Fibroblast of the aortic adventitia (primary cell): ENCODE measurements around the gene ZDHHC18. TPM values are rescaled to one million over a fixed set of nuclear protein-coding genes. Genes with fewer than 3 reads are reported as not detected.

Experiments used
- DNase-seq: peaks from one replicate; pipeline ENCODE4 v3.0.0-alpha.2; 2010; ENCODE audit warnings: low read depth
- H3K4me3 ChIP-seq: 2 replicates; pipeline ENCODE4 v1.5.1; 2011; ENCODE audit warnings: low read depth, mild to moderate bottlenecking, control low read depth, low read length, moderate library complexity
- total RNA-seq: library from RNA; depleted of rRNA; stranded (reverse); fragments of >200 nt; gene quantifications from 2 replicates; pipeline ENCODE4 v1.2.3, GENCODE V29; 2012; ENCODE audit warnings: low replicate concordance
- TF ChIP-seq, protein P1 (sequence below): IDR thresholded peaks from 2 replicates; pipeline ENCODE4 v1.5.1; 2011; ENCODE audit warnings: mild to moderate bottlenecking, low read length, control low read depth, inconsistent platforms; ENCODE audit not compliant: insufficient read depth

ZDHHC18 gene, protein sequence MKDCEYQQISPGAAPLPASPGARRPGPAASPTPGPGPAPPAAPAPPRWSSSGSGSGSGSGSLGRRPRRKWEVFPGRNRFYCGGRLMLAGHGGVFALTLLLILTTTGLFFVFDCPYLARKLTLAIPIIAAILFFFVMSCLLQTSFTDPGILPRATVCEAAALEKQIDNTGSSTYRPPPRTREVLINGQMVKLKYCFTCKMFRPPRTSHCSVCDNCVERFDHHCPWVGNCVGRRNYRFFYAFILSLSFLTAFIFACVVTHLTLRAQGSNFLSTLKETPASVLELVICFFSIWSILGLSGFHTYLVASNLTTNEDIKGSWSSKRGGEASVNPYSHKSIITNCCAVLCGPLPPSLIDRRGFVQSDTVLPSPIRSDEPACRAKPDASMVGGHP
- 2.5 and 10.4 TPM in 2 replicates for total RNA-seq

DNA sequence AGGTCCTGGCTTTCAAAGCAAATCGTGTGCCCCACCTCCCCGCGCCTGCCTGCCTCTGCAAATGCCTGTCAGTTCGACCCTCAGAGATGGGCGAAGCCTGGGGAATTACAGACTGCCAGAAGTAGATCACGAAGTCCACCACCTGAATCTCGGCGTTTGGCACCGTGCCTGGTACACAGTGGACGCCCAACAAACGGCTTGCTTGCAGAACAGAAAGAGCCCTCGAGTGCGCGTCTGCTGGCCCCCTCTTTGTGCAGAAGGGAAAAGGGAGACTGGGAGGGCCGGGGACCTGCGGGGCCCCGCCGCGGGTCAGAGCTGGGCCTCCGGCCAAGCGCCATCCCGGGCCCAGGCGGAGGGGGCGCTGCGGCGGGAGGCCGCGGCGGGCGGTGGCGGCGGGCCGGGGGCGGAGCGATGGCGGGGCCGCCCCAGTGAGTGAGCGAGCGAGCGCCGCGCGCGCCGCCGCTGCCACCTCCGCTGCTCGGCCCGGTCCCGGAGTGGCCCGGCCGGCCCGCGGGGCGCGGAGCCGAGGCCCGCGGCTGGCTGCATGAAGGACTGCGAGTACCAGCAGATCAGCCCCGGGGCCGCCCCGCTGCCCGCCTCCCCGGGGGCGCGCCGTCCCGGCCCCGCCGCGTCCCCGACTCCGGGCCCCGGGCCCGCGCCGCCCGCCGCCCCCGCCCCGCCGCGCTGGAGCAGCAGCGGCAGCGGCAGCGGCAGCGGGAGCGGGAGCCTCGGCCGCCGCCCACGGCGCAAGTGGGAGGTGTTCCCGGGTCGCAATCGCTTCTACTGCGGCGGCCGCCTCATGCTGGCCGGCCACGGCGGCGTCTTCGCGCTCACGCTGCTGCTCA is at the start of gene ZDHHC18:
ZDHHC18 (plus strand) TSS at position 428 of the 845 bp plus-strand sequence; CDS start at position 545, 117 bp downstream.
- TF ChIP-seq, protein P1, sequence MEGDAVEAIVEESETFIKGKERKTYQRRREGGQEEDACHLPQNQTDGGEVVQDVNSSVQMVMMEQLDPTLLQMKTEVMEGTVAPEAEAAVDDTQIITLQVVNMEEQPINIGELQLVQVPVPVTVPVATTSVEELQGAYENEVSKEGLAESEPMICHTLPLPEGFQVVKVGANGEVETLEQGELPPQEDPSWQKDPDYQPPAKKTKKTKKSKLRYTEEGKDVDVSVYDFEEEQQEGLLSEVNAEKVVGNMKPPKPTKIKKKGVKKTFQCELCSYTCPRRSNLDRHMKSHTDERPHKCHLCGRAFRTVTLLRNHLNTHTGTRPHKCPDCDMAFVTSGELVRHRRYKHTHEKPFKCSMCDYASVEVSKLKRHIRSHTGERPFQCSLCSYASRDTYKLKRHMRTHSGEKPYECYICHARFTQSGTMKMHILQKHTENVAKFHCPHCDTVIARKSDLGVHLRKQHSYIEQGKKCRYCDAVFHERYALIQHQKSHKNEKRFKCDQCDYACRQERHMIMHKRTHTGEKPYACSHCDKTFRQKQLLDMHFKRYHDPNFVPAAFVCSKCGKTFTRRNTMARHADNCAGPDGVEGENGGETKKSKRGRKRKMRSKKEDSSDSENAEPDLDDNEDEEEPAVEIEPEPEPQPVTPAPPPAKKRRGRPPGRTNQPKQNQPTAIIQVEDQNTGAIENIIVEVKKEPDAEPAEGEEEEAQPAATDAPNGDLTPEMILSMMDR, result peak; percentile 46
- peak; percentile 37 for DNase-seq
- H3K4me3 ChIP-seq, result peak within 1 kb of the TSS; percentile 76

DNA sequence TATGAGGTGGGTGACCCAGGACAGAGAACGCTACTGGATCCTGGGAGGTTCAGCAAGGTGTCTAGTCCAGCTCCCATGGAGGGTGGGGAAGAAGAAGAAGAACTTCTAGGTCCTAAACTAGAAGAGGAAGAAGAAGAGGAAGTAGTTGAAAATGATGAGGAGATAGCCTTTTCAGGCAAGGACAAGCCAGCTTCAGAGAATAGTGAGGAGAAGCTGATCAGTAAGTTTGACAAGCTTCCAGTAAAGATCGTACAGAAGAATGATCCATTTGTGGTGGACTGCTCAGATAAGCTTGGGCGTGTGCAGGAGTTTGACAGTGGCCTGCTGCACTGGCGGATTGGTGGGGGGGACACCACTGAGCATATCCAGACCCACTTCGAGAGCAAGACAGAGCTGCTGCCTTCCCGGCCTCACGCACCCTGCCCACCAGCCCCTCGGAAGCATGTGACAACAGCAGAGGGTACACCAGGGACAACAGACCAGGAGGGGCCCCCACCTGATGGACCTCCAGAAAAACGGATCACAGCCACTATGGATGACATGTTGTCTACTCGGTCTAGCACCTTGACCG is 47.3 kb upstream of the ZDHHC18 start:
- no peak overlapping the region for H3K4me3 ChIP-seq
- TF ChIP-seq, protein P1, result no peak
- no peak for DNase-seq

DNA sequence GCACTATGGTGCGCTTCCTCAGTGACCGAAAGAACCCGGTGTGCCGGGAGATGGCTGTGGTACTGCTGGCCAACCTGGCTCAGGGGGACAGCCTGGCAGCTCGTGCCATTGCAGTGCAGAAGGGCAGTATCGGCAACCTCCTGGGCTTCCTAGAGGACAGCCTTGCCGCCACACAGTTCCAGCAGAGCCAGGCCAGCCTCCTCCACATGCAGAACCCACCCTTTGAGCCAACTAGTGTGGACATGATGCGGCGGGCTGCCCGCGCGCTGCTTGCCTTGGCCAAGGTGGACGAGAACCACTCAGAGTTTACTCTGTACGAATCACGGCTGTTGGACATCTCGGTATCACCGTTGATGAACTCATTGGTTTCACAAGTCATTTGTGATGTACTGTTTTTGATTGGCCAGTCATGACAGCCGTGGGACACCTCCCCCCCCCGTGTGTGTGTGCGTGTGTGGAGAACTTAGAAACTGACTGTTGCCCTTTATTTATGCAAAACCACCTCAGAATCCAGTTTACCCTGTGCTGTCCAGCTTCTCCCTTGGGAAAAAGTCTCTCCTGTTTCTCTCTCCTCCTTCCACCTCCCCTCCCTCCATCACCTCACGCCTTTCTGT is 46.0 kb upstream of the ZDHHC18 start:
- no peak overlapping the region for H3K4me3 ChIP-seq
- DNase-seq, result no peak
- TF ChIP-seq, protein P1, result no peak

DNA sequence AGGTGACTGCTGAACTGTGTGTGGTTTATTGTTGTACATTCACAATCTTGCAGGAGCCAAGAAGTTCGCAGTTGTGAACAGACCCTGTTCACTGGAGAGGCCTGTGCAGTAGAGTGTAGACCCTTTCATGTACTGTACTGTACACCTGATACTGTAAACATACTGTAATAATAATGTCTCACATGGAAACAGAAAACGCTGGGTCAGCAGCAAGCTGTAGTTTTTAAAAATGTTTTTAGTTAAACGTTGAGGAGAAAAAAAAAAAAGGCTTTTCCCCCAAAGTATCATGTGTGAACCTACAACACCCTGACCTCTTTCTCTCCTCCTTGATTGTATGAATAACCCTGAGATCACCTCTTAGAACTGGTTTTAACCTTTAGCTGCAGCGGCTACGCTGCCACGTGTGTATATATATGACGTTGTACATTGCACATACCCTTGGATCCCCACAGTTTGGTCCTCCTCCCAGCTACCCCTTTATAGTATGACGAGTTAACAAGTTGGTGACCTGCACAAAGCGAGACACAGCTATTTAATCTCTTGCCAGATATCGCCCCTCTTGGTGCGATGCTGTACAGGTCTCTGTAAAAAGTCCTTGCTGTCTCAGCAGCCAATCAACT is 45.2 kb upstream of the ZDHHC18 start:
- no peak for DNase-seq
- H3K4me3 ChIP-seq, result no peak overlapping the region
- TF ChIP-seq, protein P1, result no peak

DNA sequence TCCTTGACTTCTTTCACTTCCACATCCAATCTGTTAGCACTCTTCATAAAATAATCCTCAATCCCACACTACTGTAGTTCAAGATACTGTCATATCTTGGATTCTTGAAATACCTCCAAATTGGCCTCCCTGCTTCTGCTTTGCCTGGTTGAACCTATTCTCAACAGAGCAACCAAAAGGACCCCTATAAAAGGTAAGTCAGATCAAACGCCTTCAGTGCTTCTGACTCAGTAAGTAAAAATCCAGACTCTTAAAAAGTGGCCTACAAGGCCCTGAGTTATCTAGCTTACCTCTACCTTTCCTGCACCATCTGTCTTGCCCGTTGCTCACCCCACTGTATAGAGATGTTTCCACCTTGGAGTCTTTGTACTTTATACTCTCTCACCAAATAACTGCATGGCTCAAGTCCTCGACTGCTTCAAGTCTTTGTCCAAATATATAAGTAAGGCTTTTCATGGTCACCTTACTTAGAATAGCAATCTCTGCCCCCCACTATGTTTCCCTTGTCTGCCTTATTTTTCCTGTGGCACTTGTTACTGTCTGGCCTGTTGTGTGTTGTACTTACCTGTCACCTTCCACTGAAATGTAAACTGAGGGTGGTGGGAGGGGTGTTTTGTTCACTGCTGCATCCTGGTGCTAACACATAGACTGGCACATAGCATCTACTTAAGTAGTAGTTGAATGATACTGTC is 43.8 kb upstream of the ZDHHC18 start:
- DNase-seq, result no peak
- TF ChIP-seq, protein P1, result no peak
- no peak overlapping the region for H3K4me3 ChIP-seq
